Pancreas (tissue), 10 donors: ENCODE results near the gene MSGN1. TPM values are rescaled to one million over a fixed set of nuclear protein-coding genes. Genes with fewer than 3 reads are reported as not detected.

Source experiments
- ATAC-seq, 4 donors: fragments of 200-7000 bp; cut with Tn5 transposase; one replicate each; pipeline versions ENCODE4 v1.8.0 to v1.9.1; 2020; ENCODE audit warnings: mild to moderate bottlenecking in 4 of 4, moderate library complexity in 4 of 4
- DNase-seq, 6 donors: peaks; one replicate each; pipeline ENCODE4 v3.0.0-alpha.2; 2020
- FAIRE-seq: peaks from 2 replicates; lab custom pipeline; 2012; peaks lifted over from hg19 to GRCh38; lab: Jason Lieb, UNC
- H3K27ac ChIP-seq, 4 donors: fragments of 200-600 bp; sonication (generic); 1 replicate in 3 of 4; 2 replicates in 1 of 4; pipeline versions ENCODE4 v1.5.0 to v1.8.0; 2020
- H3K27me3 ChIP-seq, 4 donors: fragments of 200-600 bp; one replicate each; pipeline ENCODE4 v1.8.0; 2021
- H3K36me3 ChIP-seq, 3 donors: fragments of 200-600 bp; sonication (generic) in 1 of 3; one replicate each; pipeline versions ENCODE4 v1.5.0 to v1.8.0; 2020 to 2021
- H3K4me1 ChIP-seq, 3 donors: fragments of 200-600 bp; one replicate each; pipeline ENCODE4 v1.8.0; 2021
- H3K4me3 ChIP-seq, 4 donors: fragments of 200-600 bp; sonication (generic) in 2 of 4; one replicate each; pipeline versions ENCODE4 v1.5.0 to v1.8.0; 2020 to 2021
- H3K9me3 ChIP-seq, 4 donors: fragments of 200-600 bp; one replicate each; pipeline ENCODE4 v1.8.0; 2021
- CTCF ChIP-seq, 4 donors: fragments of 200-600 bp; sonication (generic) in 3 of 4; IDR thresholded peaks; one replicate each; pipeline versions ENCODE4 v1.5.0 to v1.8.0; 2021; ENCODE audit warnings: antibody characterized with exemption in 4 of 4
- WGBS, 2 donors: extraction: QIAGEN DNeasy Blood & Tissue Kit; methylation state at CpG; one replicate each; pipeline ENCODE4 v1.1.7; 2013; 5-methylcytosine and 5-hydroxymethylcytosine counted together
- intact Hi-C, 3 donors: fragments of 100-400 bp; cut with DNase I; formaldehyde crosslinking; loops; one replicate each; pipeline versions ENCODE4 v1.11.1 to v1.14.2; 2022
- polyA plus RNA-seq, 2 donors: library from polyadenylated mRNA; stranded (reverse); fragments of 200-250 nt; gene quantifications; one replicate each; pipeline ENCODE4 v1.2.3, GENCODE V29; 2013
- total RNA-seq, 6 donors: library from RNA; stranded (reverse); fragmentation: NEBNext Ultra II Directional in 4 of 6; extraction: Animal tissue kit (Norgen Biotek cat#: 25700) in 4 of 6; gene quantifications; one replicate each; pipeline versions ENCODE4 v1.2.1 to v1.2.4, GENCODE V29; 2021 to 2023
- donor health status: healthy with polysubstance abuse.
- donor health status: DM: no; HTN: no; CAD: no; lungs with moderate emphysema.
- donor health status: DM: no; HTN: no; CAD: no.
- donor health status: control.
- donor health status: control.
- donor health status: Bipolar disorder and iron deficiency.
- donor health status: DM: yes; HTN: yes; CAD: no.
- donor health status: DM: no; HTN: no; CAD: no.
- donor health status: DM: no; HTN: no; CAD: no.
- donor health status: DM: yes; HTN: yes; CAD: no.

The MSGN1 gene
- total and polyA plus RNA-seq, 8 donors, result not detected

- no peak for TF ChIP-seq CTCF (IDR thresholded peaks at IDR 0.05)
- no peaks in the 10 kb centered on the region for H3K9me3 ChIP-seq
- no peak overlapping the region for H3K27ac ChIP-seq
- no peak for FAIRE-seq
- H3K4me3 ChIP-seq, result no peak overlapping the region
- WGBS, 2 donors, result 79 to 94% methylated on average over 1 of the region's 1 CpG
- intact Hi-C loops, result no loop called here
- no peak for ATAC-seq
- H3K27me3 ChIP-seq, result no peaks in the 10 kb centered on the region
- DNase-seq, result no peak
- peaks cover 0 to 7% (median 0%) of the 10 kb centered on the region in 3 donors for H3K36me3 ChIP-seq
- H3K4me1 ChIP-seq, result no peaks in the 10 kb centered on the region
Measured at GRCh38 chr2:17781482-17781881, 34.8 kb upstream of the MSGN1 start.

DNA sequence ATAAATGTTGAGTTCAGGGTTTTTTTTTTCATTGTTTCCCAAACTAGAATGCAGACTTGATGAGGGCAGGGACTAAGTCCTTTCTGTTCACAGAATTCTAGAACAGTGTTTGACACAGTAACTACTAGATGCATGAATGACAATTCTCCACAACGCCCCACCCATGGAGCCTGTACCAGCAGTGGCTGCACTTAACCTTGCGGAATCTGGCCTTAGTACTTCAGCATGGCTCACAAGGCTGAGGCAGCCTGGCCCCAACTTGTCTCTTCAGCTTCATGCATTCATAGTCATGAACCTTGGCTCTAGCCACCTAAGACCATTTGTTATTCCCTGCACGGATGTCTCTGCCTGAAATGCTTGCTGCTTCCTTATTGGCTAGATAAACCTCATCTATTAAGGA lies 29.5 kb upstream of the MSGN1 start:
- intact Hi-C loops, result no loop called here
- no peak overlapping the region for H3K27ac ChIP-seq
- no peaks in the 10 kb centered on the region for H3K4me1 ChIP-seq
- H3K27me3 ChIP-seq, result no peaks in the 10 kb centered on the region
- DNase-seq, result no peak
- H3K9me3 ChIP-seq, result no peaks in the 10 kb centered on the region
- no peak for ATAC-seq
- no peak overlapping the region for H3K4me3 ChIP-seq
- no peak for FAIRE-seq
- no peak for TF ChIP-seq CTCF (IDR thresholded peaks at IDR 0.05)
- H3K36me3 ChIP-seq, result no peaks in the 10 kb centered on the region
- WGBS, 2 donors, result 77 to 78% methylated on average over 3 of the region's 3 CpGs

- intact Hi-C loops, result no loop called here
- 54 to 64% methylated on average over 4 of the region's 4 CpGs for WGBS, 2 donors
- no peak for TF ChIP-seq CTCF (IDR thresholded peaks at IDR 0.05)
- no peak for ATAC-seq
- Histone ChIP-seq H3K9me3 (no peaks in the 10 kb centered on the region), H3K36me3 (no peaks in the 10 kb centered on the region), H3K4me1 (no peaks in the 10 kb centered on the region), H3K27me3 (no peaks in the 10 kb centered on the region), H3K27ac (no peak overlapping the region), H3K4me3 (no peak overlapping the region)
- DNase-seq, result no peak
- no peak for FAIRE-seq
Measured at GRCh38 chr2:17788773-17789172, 27.5 kb upstream of the MSGN1 start.

DNA sequence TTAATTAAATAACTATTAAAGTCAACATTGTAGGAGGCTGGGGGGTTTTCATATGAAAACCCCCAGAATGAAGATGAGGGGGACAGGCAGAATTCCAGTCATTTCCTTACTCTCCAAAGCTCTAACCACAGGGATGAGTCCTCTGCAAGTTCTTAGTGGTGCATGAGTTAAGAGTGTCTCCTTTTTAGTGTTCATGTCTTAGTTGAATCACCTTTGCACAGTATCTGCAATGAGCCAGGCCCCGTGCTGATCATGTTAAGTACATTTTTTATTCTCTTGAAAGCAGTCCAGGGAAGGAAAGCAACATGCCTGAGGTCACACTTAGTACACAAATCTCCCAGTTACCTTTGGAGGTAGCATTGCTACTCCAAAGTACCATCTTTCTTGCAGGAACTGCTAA lies 25.7 kb upstream of the MSGN1 start:
- DNase-seq (no peak), ATAC-seq (no peak), FAIRE-seq (no peak)
- WGBS, 2 donors, result 55 to 56% methylated on average over 1 of the region's 1 CpG
- no peaks in the 10 kb centered on the region for H3K4me1 ChIP-seq
- no peak overlapping the region for H3K4me3 ChIP-seq
- TF ChIP-seq CTCF (IDR thresholded peaks at IDR 0.05), result no peak
- H3K36me3 ChIP-seq, result no peaks in the 10 kb centered on the region
- no peaks in the 10 kb centered on the region for H3K9me3 ChIP-seq
- no peaks in the 10 kb centered on the region for H3K27me3 ChIP-seq
- intact Hi-C loops, result no loop called here
- H3K27ac ChIP-seq, result no peak overlapping the region

DNA sequence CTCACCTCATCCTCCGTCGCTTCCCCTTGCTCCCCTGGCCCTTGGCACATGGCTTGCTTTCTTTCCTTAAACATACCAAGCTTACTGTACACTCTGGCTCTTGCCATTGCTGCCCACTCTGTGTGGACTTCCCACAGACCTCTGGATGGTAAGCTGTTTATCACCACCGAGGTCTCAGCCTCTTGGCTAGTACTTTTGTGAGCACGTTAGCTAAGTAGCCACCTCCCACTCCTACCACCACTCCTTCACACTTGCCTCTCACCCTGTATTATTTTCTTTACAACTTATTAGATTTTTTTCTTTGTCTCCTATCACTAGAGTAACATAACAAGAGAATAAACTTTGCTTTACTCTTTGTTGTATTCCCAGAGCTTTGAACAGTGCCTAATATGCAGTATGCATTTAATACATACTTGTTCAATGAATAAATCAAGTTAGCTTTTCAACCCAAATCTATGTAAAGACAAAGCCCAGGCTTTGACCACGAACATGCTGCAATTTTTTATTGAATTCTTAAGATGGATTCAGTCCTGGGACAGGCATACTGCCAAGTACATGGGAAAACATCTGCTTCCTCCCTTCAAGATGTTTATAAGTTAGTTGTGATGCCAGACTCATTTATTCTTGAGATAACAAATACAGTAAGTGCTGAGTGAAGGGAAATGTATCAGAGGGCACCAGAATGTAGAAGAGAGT lies 25.0 kb upstream of the MSGN1 start:
- no peak overlapping the region for H3K4me3 ChIP-seq
- DNase-seq (no peak), ATAC-seq (no peak), FAIRE-seq (no peak)
- H3K27me3 ChIP-seq, result no peaks in the 10 kb centered on the region
- TF ChIP-seq CTCF (IDR thresholded peaks at IDR 0.05), result no peak
- WGBS, 2 donors, result 50 to 55% methylated on average over 5 of the region's 5 CpGs
- H3K27ac ChIP-seq, result no peak overlapping the region
- no peaks in the 10 kb centered on the region for H3K4me1 ChIP-seq
- H3K9me3 ChIP-seq, result no peaks in the 10 kb centered on the region
- intact Hi-C loops, result no loop called here
- no peaks in the 10 kb centered on the region for H3K36me3 ChIP-seq
